ENCODE results near the gene CBFA2T2. TPM values are rescaled to one million over a fixed set of nuclear protein-coding genes. Genes with fewer than 3 reads are reported as not detected.

Gene CBFA2T2
- total RNA-seq, 1 donor from 2014 or later, result 52.3 TPM

Other genes with a start within 250 kb of the CBFA2T2 start
- gene BPIFB1, start 206.9 kb upstream of the CBFA2T2 start, total RNA-seq (ENCODE audit: low replicate concordance), result 1.8 and 10.9 TPM in 2 replicates
- gene CDK5RAP1, start 88.6 kb upstream of the CBFA2T2 start, total RNA-seq (ENCODE audit: low replicate concordance), result 48.4 and 58.3 TPM in 2 replicates
- 7.6 and 19.5 TPM in 2 replicates for gene SNTA1, start 46.3 kb upstream of the CBFA2T2 start, total RNA-seq (ENCODE audit: low replicate concordance)
- gene C20orf144, start 172.2 kb downstream of the CBFA2T2 start, total RNA-seq (ENCODE audit: low replicate concordance), result 0.29 and 0.82 TPM in 2 replicates
- 1.7 and 2.6 TPM in 2 replicates for gene ACTL10, start 176.8 kb downstream of the CBFA2T2 start, total RNA-seq (ENCODE audit: low replicate concordance)
- gene NECAB3, start 184.3 kb downstream of the CBFA2T2 start, total RNA-seq (ENCODE audit: low replicate concordance), result 67.4 and 68.2 TPM in 2 replicates
- 20.7 and 32.8 TPM in 2 replicates for gene E2F1, start 196.3 kb downstream of the CBFA2T2 start, total RNA-seq (ENCODE audit: low replicate concordance)
- 10.3 and 12.2 TPM in 2 replicates for gene PXMP4, start 230.2 kb downstream of the CBFA2T2 start, total RNA-seq (ENCODE audit: low replicate concordance)
- 4.6 and 5.8 TPM in 2 replicates for gene ZNF341, start 241.9 kb downstream of the CBFA2T2 start, total RNA-seq (ENCODE audit: low replicate concordance)